Measurements from ENCODE around the gene STYXL2.

The STYXL2 gene

GRCh38 chr1:167122121-167122480 is 28.2 kb downstream of the STYXL2 start:
- TF ChIP-seq, protein P1, sequence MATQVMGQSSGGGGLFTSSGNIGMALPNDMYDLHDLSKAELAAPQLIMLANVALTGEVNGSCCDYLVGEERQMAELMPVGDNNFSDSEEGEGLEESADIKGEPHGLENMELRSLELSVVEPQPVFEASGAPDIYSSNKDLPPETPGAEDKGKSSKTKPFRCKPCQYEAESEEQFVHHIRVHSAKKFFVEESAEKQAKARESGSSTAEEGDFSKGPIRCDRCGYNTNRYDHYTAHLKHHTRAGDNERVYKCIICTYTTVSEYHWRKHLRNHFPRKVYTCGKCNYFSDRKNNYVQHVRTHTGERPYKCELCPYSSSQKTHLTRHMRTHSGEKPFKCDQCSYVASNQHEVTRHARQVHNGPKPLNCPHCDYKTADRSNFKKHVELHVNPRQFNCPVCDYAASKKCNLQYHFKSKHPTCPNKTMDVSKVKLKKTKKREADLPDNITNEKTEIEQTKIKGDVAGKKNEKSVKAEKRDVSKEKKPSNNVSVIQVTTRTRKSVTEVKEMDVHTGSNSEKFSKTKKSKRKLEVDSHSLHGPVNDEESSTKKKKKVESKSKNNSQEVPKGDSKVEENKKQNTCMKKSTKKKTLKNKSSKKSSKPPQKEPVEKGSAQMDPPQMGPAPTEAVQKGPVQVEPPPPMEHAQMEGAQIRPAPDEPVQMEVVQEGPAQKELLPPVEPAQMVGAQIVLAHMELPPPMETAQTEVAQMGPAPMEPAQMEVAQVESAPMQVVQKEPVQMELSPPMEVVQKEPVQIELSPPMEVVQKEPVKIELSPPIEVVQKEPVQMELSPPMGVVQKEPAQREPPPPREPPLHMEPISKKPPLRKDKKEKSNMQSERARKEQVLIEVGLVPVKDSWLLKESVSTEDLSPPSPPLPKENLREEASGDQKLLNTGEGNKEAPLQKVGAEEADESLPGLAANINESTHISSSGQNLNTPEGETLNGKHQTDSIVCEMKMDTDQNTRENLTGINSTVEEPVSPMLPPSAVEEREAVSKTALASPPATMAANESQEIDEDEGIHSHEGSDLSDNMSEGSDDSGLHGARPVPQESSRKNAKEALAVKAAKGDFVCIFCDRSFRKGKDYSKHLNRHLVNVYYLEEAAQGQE (IDR thresholded peaks at IDR 0.05; ENCODE audit: insufficient replicate concordance, low read depth): no peak
- TF ChIP-seq GABPA (IDR thresholded peaks at IDR 0.05; ENCODE audit: low read depth) (no peak), POLR2AphosphoS5 (IDR thresholded peaks at IDR 0.05; ENCODE audit: low read depth) (no peak), SPI1 (IDR thresholded peaks at IDR 0.05; ENCODE audit: borderline replicate concordance, low read depth) (no peak)
- TF ChIP-seq, protein P2, sequence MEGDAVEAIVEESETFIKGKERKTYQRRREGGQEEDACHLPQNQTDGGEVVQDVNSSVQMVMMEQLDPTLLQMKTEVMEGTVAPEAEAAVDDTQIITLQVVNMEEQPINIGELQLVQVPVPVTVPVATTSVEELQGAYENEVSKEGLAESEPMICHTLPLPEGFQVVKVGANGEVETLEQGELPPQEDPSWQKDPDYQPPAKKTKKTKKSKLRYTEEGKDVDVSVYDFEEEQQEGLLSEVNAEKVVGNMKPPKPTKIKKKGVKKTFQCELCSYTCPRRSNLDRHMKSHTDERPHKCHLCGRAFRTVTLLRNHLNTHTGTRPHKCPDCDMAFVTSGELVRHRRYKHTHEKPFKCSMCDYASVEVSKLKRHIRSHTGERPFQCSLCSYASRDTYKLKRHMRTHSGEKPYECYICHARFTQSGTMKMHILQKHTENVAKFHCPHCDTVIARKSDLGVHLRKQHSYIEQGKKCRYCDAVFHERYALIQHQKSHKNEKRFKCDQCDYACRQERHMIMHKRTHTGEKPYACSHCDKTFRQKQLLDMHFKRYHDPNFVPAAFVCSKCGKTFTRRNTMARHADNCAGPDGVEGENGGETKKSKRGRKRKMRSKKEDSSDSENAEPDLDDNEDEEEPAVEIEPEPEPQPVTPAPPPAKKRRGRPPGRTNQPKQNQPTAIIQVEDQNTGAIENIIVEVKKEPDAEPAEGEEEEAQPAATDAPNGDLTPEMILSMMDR (IDR thresholded peaks at IDR 0.05; ENCODE audit: insufficient read depth, low read length): no peak
- no peak for DNase-seq (ENCODE audit: low read depth in 1 of 2, low spot score in 1 of 2)
- H3K27me3 ChIP-seq (ENCODE audit: insufficient read depth, poor library complexity, severe bottlenecking): no peaks in the 10 kb centered on the region
- H3K27ac ChIP-seq (replicated peaks): no peak overlapping the region
- no peak overlapping the region for H3K4me3 ChIP-seq (replicated peaks; ENCODE audit: insufficient read depth, low read length)

DNA sequence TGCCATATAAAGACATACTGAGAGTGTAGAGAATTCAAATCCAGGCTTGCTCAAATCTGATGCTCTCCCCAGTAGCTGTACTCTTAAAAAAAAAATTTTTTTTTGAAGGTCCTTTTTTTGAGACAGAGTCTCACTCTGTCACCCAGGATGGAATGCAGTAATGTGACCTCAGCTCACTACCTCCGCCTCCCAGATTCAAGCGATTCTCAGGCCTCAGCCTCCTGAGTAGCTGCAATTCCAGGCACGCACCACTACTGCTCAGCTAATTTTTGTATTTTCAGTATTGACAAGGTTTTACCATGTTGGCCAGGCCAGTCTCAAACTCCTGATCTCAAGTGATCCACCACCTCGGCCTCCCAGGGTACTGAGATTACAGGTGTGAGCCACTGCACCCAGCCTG is 28.7 kb downstream of the STYXL2 start:
- TF ChIP-seq, protein P2 (IDR thresholded peaks at IDR 0.05; ENCODE audit: insufficient read depth, low read length): no peak
- TF ChIP-seq GABPA (IDR thresholded peaks at IDR 0.05; ENCODE audit: low read depth): no peak
- TF ChIP-seq SPI1 (IDR thresholded peaks at IDR 0.05; ENCODE audit: borderline replicate concordance, low read depth): no peak
- TF ChIP-seq POLR2AphosphoS5 (IDR thresholded peaks at IDR 0.05; ENCODE audit: low read depth): no peak
- TF ChIP-seq, protein P1 (IDR thresholded peaks at IDR 0.05; ENCODE audit: insufficient replicate concordance, low read depth): no peak
- no peak for DNase-seq (ENCODE audit: low read depth in 1 of 2, low spot score in 1 of 2)

DNA sequence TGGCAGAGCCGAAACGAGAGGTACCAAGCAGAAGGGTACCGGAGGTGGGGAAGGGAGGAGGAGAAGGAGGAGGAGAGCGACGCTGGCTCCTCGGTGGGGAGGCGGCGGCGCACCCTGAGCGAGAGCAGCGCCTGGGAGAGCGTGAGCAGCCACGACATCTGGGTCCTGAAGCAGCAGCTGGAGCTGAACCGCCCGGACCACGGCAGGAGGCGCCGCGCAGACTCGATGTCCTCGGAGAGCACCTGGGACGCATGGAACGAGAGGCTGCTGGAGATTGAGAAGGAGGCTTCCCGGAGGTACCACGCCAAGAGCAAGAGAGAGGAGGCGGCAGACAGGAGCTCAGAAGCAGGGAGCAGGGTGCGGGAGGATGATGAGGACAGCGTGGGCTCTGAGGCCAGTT is 32.4 kb downstream of the STYXL2 start:
- TF ChIP-seq, protein P2 (IDR thresholded peaks at IDR 0.05; ENCODE audit: insufficient read depth, low read length): no peak
- TF ChIP-seq POLR2AphosphoS5 (IDR thresholded peaks at IDR 0.05; ENCODE audit: low read depth) (no peak), GABPA (IDR thresholded peaks at IDR 0.05; ENCODE audit: low read depth) (no peak), SPI1 (IDR thresholded peaks at IDR 0.05; ENCODE audit: borderline replicate concordance, low read depth) (no peak)
- TF ChIP-seq, protein P1 (IDR thresholded peaks at IDR 0.05; ENCODE audit: insufficient replicate concordance, low read depth): no peak
- H3K27me3 ChIP-seq (ENCODE audit: insufficient read depth, poor library complexity, severe bottlenecking): peaks cover 3% of the 10 kb centered on the region
- H3K27ac ChIP-seq (replicated peaks): no peak overlapping the region
- no peak for DNase-seq (ENCODE audit: low read depth in 1 of 2, low spot score in 1 of 2)
- H3K4me3 ChIP-seq (replicated peaks; ENCODE audit: insufficient read depth, low read length): no peak overlapping the region

More for the DNA sequence above, 28.7 kb downstream of the STYXL2 start:
- H3K4me3 ChIP-seq (replicated peaks; ENCODE audit: insufficient read depth, low read length): no peak overlapping the region
- H3K27ac ChIP-seq (replicated peaks): no peak overlapping the region
- no peaks in the 10 kb centered on the region for H3K27me3 ChIP-seq (ENCODE audit: insufficient read depth, poor library complexity, severe bottlenecking)

Data from HL-60 (cell line).